ENCODE results near the gene BPIFA3. TPM values are rescaled to one million over a fixed set of nuclear protein-coding genes. Genes with fewer than 3 reads are reported as not detected.

The BPIFA3 gene
- total and polyA plus RNA-seq, 2 of the 13 experiments (the other 11 are each of a cell fraction or from before 2014, with no cell fraction given) = not detected

- H3K79me2 ChIP-seq (ENCODE audit: insufficient read depth, low read length) = no peaks in the 10 kb centered on the region
- H3K27ac ChIP-seq (ENCODE audit: extremely low read length, insufficient read depth, low read length) = no peak overlapping the region
- no peaks in the 10 kb centered on the region for H4K20me1 ChIP-seq (ENCODE audit: insufficient read depth, low read length)
- no peak overlapping the region for H3K4me2 ChIP-seq (ENCODE audit: low read depth, low read length)
- CTCF ChIA-PET (ENCODE audit: low intra/inter-chr PET ratio, low total read pairs) = no interaction called here
- ATAC-seq (no peak), FAIRE-seq (no peak), DNase-seq (ENCODE audit: low spot score) (no peak)
- no peaks in the 10 kb centered on the region for H3K36me3 ChIP-seq (replicated peaks in 1 of 2; ENCODE audit: control insufficient read depth in 1 of 2, insufficient read depth in 2 of 2, low read length in 2 of 2)
- H3K4me3 ChIP-seq (replicated peaks in 1 of 3; ENCODE audit: insufficient read depth in 1 of 3, low read depth in 2 of 3, low read length in 3 of 3) = no peak overlapping the region
- in situ Hi-C loops (cut with HindIII; ENCODE audit: extremely low pct_ligation_motif_present, low pct_unique_long_range_greater_than_20kb) (no loop called here), intact Hi-C loops (cut with micrococcal nuclease; ENCODE audit: unreplicated experiment) (no loop called here)
- no peak overlapping the region for H2AFZ ChIP-seq (ENCODE audit: low read length)
- H3K9me3 ChIP-seq (ENCODE audit: low read length) = no peaks in the 10 kb centered on the region
- peaks cover 0 to 13% of the 10 kb centered on the region in 2 experiments; a peak in 3 of 5 replicates for H3K27me3 ChIP-seq (ENCODE audit: control insufficient read depth in 1 of 2, insufficient read depth in 2 of 2, low read length in 2 of 2)
- TF ChIP-seq ZNF282 (IDR thresholded peaks at IDR 0.05; ENCODE audit: partially characterized antibody) (no peak), BATF2 (CRISPR knock-in tag; IDR thresholded peaks at IDR 0.05) (no peak), CCAR2 (optimal IDR thresholded peaks at IDR 0.05; ENCODE audit: low read depth, low read length) (no peak), MTERF4 (CRISPR knock-in tag; IDR thresholded peaks at IDR 0.05) (no peak), ZNF543 (CRISPR knock-in tag; IDR thresholded peaks at IDR 0.05) (no peak), ZNF615 (CRISPR knock-in tag; IDR thresholded peaks at IDR 0.05; ENCODE audit: borderline replicate concordance) (no peak), CREM (IDR thresholded peaks at IDR 0.05) (no peak), CREM (CRISPR knock-in tag; IDR thresholded peaks at IDR 0.05) (no peak), CTCF (CRISPR knock-in tag; IDR thresholded peaks at IDR 0.05) (no peak), ZNF570 (CRISPR knock-in tag; IDR thresholded peaks at IDR 0.05; ENCODE audit: borderline replicate concordance) (no peak), ELF3 (CRISPR knock-in tag; IDR thresholded peaks at IDR 0.05) (no peak), BCL3 (CRISPR knock-in tag; IDR thresholded peaks at IDR 0.05) (no peak), ZNF24 (IDR thresholded peaks at IDR 0.05) (no peak), SRF (IDR thresholded peaks at IDR 0.05; ENCODE audit: low read depth, low read length) (no peak), TEAD2 (CRISPR knock-in tag; IDR thresholded peaks at IDR 0.05) (no peak), CBFB (CRISPR knock-in tag; IDR thresholded peaks at IDR 0.05) (no peak), KDM3A (CRISPR knock-in tag; IDR thresholded peaks at IDR 0.05; ENCODE audit: low read depth) (no peak), RARG (CRISPR knock-in tag; IDR thresholded peaks at IDR 0.05; ENCODE audit: low read depth) (no peak)
- 7% methylated on average over 4 of the region's 4 CpGs for WGBS (ENCODE audit: low lambda C conversion rate)
- H3K4me1 ChIP-seq (ENCODE audit: insufficient read depth, low read length) = no peaks in the 10 kb centered on the region
- POLR2A ChIA-PET = no interaction called here
- H3K9ac ChIP-seq (ENCODE audit: insufficient read depth, low read depth, low read length) = no peak overlapping the region
- BruUV-seq (replicated peaks) = no TSS peak
Measured at GRCh38 chr20:33239979-33240736, 23.0 kb downstream of the BPIFA3 start.

Data from HepG2 (cell line).